Measurements from ENCODE around the gene TET1.
"Not testable (repeated sequence)": the region's sequence is repeated elsewhere in the genome, so short reads cannot be mapped to it uniquely, and the experiment has no call there.

TET1 gene

GRCh38 chr10:68633281-68633680 is 73.1 kb downstream of the TET1 start:
- TF ChIP-seq CTCF (IDR thresholded peaks at IDR 0.05), result no peak
- H3K27me3 ChIP-seq (ENCODE audit: control insufficient read depth, insufficient read depth, low read length), result no peaks in the 10 kb centered on the region
- no peak overlapping the region for H2AFZ ChIP-seq
- no peak overlapping the region for H3K9ac ChIP-seq
- H3K36me3 ChIP-seq (ENCODE audit: control insufficient read depth, insufficient read depth, low read length), result no peaks in the 10 kb centered on the region
- H3K27ac ChIP-seq, result peak overlapping the region; percentile 61
- H3K9me3 ChIP-seq (ENCODE audit: control insufficient read depth, low read length), result no peaks in the 10 kb centered on the region
- no peak overlapping the region for H3K4me3 ChIP-seq (ENCODE audit: low read depth, low read length)
- H3K4me2 ChIP-seq (ENCODE audit: low read length), result no peak overlapping the region
- H3K4me1 ChIP-seq, result peaks cover 31% of the 10 kb centered on the region
- H3K79me2 ChIP-seq, result peaks cover 3% of the 10 kb centered on the region

- Histone ChIP-seq H3K27ac (peak overlapping the region; percentile 61), H3K36me3 (ENCODE audit: control insufficient read depth, insufficient read depth, low read length) (no peaks in the 10 kb centered on the region), H3K27me3 (ENCODE audit: control insufficient read depth, insufficient read depth, low read length) (no peaks in the 10 kb centered on the region)
Observed at GRCh38 chr10:68633816-68634466, 73.8 kb downstream of the TET1 start.

GRCh38 chr10:68636335-68636734 is 76.2 kb downstream of the TET1 start:
- Histone ChIP-seq H3K36me3 (ENCODE audit: control insufficient read depth, insufficient read depth, low read length) (no peaks in the 10 kb centered on the region), H2AFZ (no peak overlapping the region), H3K4me1 (peaks cover 11% of the 10 kb centered on the region), H3K4me2 (ENCODE audit: low read length) (no peak overlapping the region), H3K9ac (no peak overlapping the region), H3K27ac (no peak overlapping the region), H3K4me3 (ENCODE audit: low read depth, low read length) (no peak overlapping the region), H3K27me3 (ENCODE audit: control insufficient read depth, insufficient read depth, low read length) (no peaks in the 10 kb centered on the region), H3K79me2 (no peaks in the 10 kb centered on the region), H3K9me3 (ENCODE audit: control insufficient read depth, low read length) (no peaks in the 10 kb centered on the region)
- no peak for TF ChIP-seq CTCF (IDR thresholded peaks at IDR 0.05)

More at GRCh38 chr10:68633816-68634466, 73.8 kb downstream of the TET1 start:
- H3K4me2 ChIP-seq (ENCODE audit: low read length), result no peak overlapping the region
- peaks cover 24% of the 10 kb centered on the region for H3K4me1 ChIP-seq
- TF ChIP-seq CTCF (IDR thresholded peaks at IDR 0.05), result no peak
- no peak overlapping the region for H3K4me3 ChIP-seq (ENCODE audit: low read depth, low read length)
- H3K79me2 ChIP-seq, result peaks cover 3% of the 10 kb centered on the region
- no peak overlapping the region for H3K9ac ChIP-seq
- no peaks in the 10 kb centered on the region for H3K9me3 ChIP-seq (ENCODE audit: control insufficient read depth, low read length)
- no peak overlapping the region for H2AFZ ChIP-seq

- not testable (repeated sequence) for H3K9me3 ChIP-seq (ENCODE audit: control insufficient read depth, low read length); H3K36me3 ChIP-seq (ENCODE audit: control insufficient read depth, insufficient read depth, low read length); H3K27ac ChIP-seq; H3K4me2 ChIP-seq (ENCODE audit: low read length); H3K4me1 ChIP-seq; H3K9ac ChIP-seq; H2AFZ ChIP-seq; H3K4me3 ChIP-seq (ENCODE audit: low read depth, low read length); H3K27me3 ChIP-seq (ENCODE audit: control insufficient read depth, insufficient read depth, low read length); H3K79me2 ChIP-seq
Observed at GRCh38 chr10:68643550-68643949, 83.4 kb downstream of the TET1 start.

GRCh38 chr10:68647672-68648341 is 87.7 kb downstream of the TET1 start:
- Histone ChIP-seq H3K79me2 (no peaks in the 10 kb centered on the region), H3K4me2 (ENCODE audit: low read length) (no peak overlapping the region), H3K4me1 (no peaks in the 10 kb centered on the region), H3K36me3 (ENCODE audit: control insufficient read depth, insufficient read depth, low read length) (no peaks in the 10 kb centered on the region), H2AFZ (no peak overlapping the region), H3K4me3 (ENCODE audit: low read depth, low read length) (no peak overlapping the region), H3K9ac (no peak overlapping the region), H3K27ac (no peak overlapping the region), H3K9me3 (ENCODE audit: control insufficient read depth, low read length) (no peaks in the 10 kb centered on the region), H3K27me3 (ENCODE audit: control insufficient read depth, insufficient read depth, low read length) (no peaks in the 10 kb centered on the region)
- no peak for TF ChIP-seq CTCF (IDR thresholded peaks at IDR 0.05)
